Measurements from ENCODE around the gene AURKA.

DNA sequence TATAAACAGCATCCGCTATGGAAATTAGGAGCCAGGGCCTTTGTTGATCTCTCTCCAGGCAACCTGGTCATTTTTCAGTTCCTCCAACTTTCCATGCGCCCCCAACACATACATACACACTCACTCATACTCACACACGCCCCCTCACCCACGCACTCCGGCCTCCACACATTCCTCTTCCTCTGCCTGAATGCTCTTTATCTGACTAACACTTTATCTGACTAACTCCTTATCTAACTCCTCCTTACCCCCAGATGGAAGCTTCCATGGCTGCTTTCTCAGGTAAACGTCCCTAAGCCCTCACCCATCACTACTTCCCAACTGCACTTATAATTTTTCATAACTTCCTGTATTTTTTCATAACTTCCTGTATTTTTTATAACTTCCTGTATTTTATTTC, 37.5 kb upstream of the AURKA start:
- TF ChIP-seq, protein P1, sequence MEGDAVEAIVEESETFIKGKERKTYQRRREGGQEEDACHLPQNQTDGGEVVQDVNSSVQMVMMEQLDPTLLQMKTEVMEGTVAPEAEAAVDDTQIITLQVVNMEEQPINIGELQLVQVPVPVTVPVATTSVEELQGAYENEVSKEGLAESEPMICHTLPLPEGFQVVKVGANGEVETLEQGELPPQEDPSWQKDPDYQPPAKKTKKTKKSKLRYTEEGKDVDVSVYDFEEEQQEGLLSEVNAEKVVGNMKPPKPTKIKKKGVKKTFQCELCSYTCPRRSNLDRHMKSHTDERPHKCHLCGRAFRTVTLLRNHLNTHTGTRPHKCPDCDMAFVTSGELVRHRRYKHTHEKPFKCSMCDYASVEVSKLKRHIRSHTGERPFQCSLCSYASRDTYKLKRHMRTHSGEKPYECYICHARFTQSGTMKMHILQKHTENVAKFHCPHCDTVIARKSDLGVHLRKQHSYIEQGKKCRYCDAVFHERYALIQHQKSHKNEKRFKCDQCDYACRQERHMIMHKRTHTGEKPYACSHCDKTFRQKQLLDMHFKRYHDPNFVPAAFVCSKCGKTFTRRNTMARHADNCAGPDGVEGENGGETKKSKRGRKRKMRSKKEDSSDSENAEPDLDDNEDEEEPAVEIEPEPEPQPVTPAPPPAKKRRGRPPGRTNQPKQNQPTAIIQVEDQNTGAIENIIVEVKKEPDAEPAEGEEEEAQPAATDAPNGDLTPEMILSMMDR (IDR thresholded peaks at IDR 0.05; ENCODE audit: insufficient read depth, low read length, poor library complexity, severe bottlenecking), result no peak
- TF ChIP-seq EZH2phosphoT487 (conservative IDR thresholded peaks at IDR 0.05; ENCODE audit: low read length), result no peak

Measured in SU-DHL-6 (cell line).